Common myeloid progenitor, CD34-positive (primary cell): ENCODE data around the gene ZKSCAN4. TPM values are rescaled to one million over a fixed set of nuclear protein-coding genes. Genes with fewer than 3 reads are reported as not detected.

Experiments used
- CTCF ChIA-PET: fragments of 350-600 bp; sonication (Branson Sonifier 250); formaldehyde crosslinking; loops from one replicate; lab custom pipeline; 2021; ENCODE audit warnings: antibody characterized with exemption; lab: Charles Lee
- POLR2A ChIA-PET: fragments of 350-600 bp; sonication (Branson Sonifier 250); formaldehyde crosslinking; loops from one replicate; lab custom pipeline; 2021; ENCODE audit warnings: antibody characterized with exemption; lab: Charles Lee
- DNase-seq, 3 donors: peaks; one replicate each; pipeline versions ENCODE4 v3.0.0 to v3.0.0-alpha.2; 2013
- H3K27ac ChIP-seq, 2 experiments: 1 replicate in 1 of 2; 2 replicates in 1 of 2; pipeline ENCODE4 v1.7.0; 2013; ENCODE audit warnings: inconsistent platforms in 2 of 2, low read length in 2 of 2, mild to moderate bottlenecking in 2 of 2, low read depth in 1 of 2, moderate library complexity in 1 of 2; ENCODE audit not compliant: severe bottlenecking in 2 of 2, insufficient read depth in 1 of 2, poor library complexity in 1 of 2
- H3K27me3 ChIP-seq, 5 experiments: replicated peaks in 2 of 5; 1 replicate in 3 of 5; 2 replicates in 2 of 5; pipeline versions ENCODE4 v1.6.1 to v1.7.0; 2013; ENCODE audit warnings: low read length in 4 of 5, mild to moderate bottlenecking in 2 of 5, moderate library complexity in 2 of 5, inconsistent platforms in 1 of 5; ENCODE audit not compliant: insufficient read depth in 5 of 5, control insufficient read depth in 4 of 5
- H3K36me3 ChIP-seq, 4 experiments: 1 replicate in 2 of 4; 2 replicates in 2 of 4; pipeline versions ENCODE4 v1.6.1 to v1.7.0; 2013; ENCODE audit warnings: low read length in 3 of 4, control low read depth in 1 of 4, mild to moderate bottlenecking in 1 of 4; ENCODE audit not compliant: control insufficient read depth in 4 of 4, insufficient read depth in 4 of 4
- H3K4me1 ChIP-seq, 4 experiments: 1 replicate in 3 of 4; 2 replicates in 1 of 4; pipeline versions ENCODE4 v1.6.1 to v1.7.1; 2013; ENCODE audit warnings: low read length in 3 of 4, mild to moderate bottlenecking in 3 of 4, control low read depth in 1 of 4, inconsistent platforms in 1 of 4, moderate library complexity in 1 of 4; ENCODE audit not compliant: control insufficient read depth in 4 of 4, insufficient read depth in 4 of 4; ENCODE audit errors: control extremely low read depth in 1 of 4
- H3K4me3 ChIP-seq, 7 experiments: 1 replicate in 4 of 7; 2 replicates in 3 of 7; pipeline versions ENCODE4 v1.5.1 to v1.7.0; 2013; ENCODE audit warnings: mild to moderate bottlenecking in 7 of 7, low read length in 6 of 7, moderate library complexity in 6 of 7, inconsistent platforms in 2 of 7, low read depth in 2 of 7, control low read depth in 1 of 7; ENCODE audit not compliant: insufficient read depth in 4 of 7, control insufficient read depth in 1 of 7; ENCODE audit errors: extremely low read depth in 1 of 7
- H3K9me3 ChIP-seq, 5 experiments: 1 replicate in 4 of 5; 2 replicates in 1 of 5; pipeline versions ENCODE4 v1.6.1 to v1.7.1; 2013; ENCODE audit warnings: low read length in 4 of 5, mild to moderate bottlenecking in 2 of 5, inconsistent platforms in 1 of 5, low read depth in 1 of 5, moderate library complexity in 1 of 5; ENCODE audit not compliant: control insufficient read depth in 4 of 5, insufficient read depth in 2 of 5; ENCODE audit errors: control extremely low read depth in 1 of 5
- WGBS: methylation state at CpG from one replicate; pipeline ENCODE4 v1.1.5; 2013; ENCODE audit not compliant: insufficient coverage; 5-methylcytosine and 5-hydroxymethylcytosine counted together
- polyA plus RNA-seq: library from polyadenylated mRNA; unstranded; fragments of 120-200 nt; gene quantifications from one replicate; pipeline ENCODE4 v1.2.1, GENCODE V29; 2013

ZKSCAN4 gene
- 11.2 TPM for polyA plus RNA-seq

GRCh38 chr6:28252009-28252975 is at the start of gene ZKSCAN4:
Gene ZKSCAN4 (minus strand): TSS chr6:28252269. CDS start chr6:28251980, 289 bp downstream.
- H3K4me3 ChIP-seq, result peak within 1 kb of the TSS; percentile 63 to 98 (median 88)
- H3K9me3 ChIP-seq, result no peaks in the 10 kb centered on the region
- peak; percentile 80 to 83 (median 81) for DNase-seq
- peaks cover 6 to 16% (median 12%) of the 10 kb centered on the region in 4 experiments for H3K36me3 ChIP-seq
- CTCF ChIA-PET, result interaction anchor here (0.6 to 1.4 kb wide), 7 partner anchors 11 to 130 kb away, joined by 3 to 6 read pairs (median 4); partner anchors contain the start of gene ZSCAN26
- H3K4me1 ChIP-seq, result peaks cover 8 to 28% (median 15%) of the 10 kb centered on the region in 4 experiments
- H3K27me3 ChIP-seq, result no peaks in the 10 kb centered on the region
- peak within 1 kb of the TSS; percentile 50 to 82 for H3K27ac ChIP-seq
- 0% methylated on average over 7 of the region's 14 CpGs for WGBS
- POLR2A ChIA-PET, result interaction anchor here (1.0 to 1.1 kb wide), 4 partner anchors 13 to 83 kb away, joined by 3 to 5 read pairs (median 4); partner anchors contain the start of genes PGBD1 and ZSCAN26

GRCh38 chr6:28296520-28297060 is 44.5 kb upstream of the ZKSCAN4 start:
- no peak for DNase-seq
- Histone ChIP-seq H3K27ac (no peak overlapping the region), H3K9me3 (no peaks in the 10 kb centered on the region), H3K4me1 (no peaks in the 10 kb centered on the region), H3K4me3 (no peak overlapping the region), H3K36me3 (peaks cover 3 to 33% (median 17%) of the 10 kb centered on the region in 4 experiments), H3K27me3 (no peaks in the 10 kb centered on the region)
- ChIA-PET POLR2A (no interaction called here), CTCF (no interaction called here)
- WGBS, result 95% methylated on average over 5 of the region's 7 CpGs

GRCh38 chr6:28295326-28295725 is 43.3 kb upstream of the ZKSCAN4 start:
- no peak for DNase-seq
- no peaks in the 10 kb centered on the region for H3K4me1 ChIP-seq
- POLR2A ChIA-PET, result no interaction called here
- peaks cover 0 to 3% (median 0%) of the 10 kb centered on the region in 5 experiments for H3K9me3 ChIP-seq
- H3K27ac ChIP-seq, result no peak overlapping the region
- CTCF ChIA-PET, result no interaction called here
- peaks cover 3 to 21% (median 14%) of the 10 kb centered on the region in 4 experiments for H3K36me3 ChIP-seq
- H3K27me3 ChIP-seq, result no peaks in the 10 kb centered on the region
- no peak overlapping the region for H3K4me3 ChIP-seq
- WGBS, result 100% methylated on average over 1 of the region's 5 CpGs

GRCh38 chr6:28291573-28291972 is 39.5 kb upstream of the ZKSCAN4 start:
- no peaks in the 10 kb centered on the region for H3K27me3 ChIP-seq
- POLR2A ChIA-PET, result no interaction called here
- no peak for DNase-seq
- H3K36me3 ChIP-seq, result peaks cover 5 to 31% (median 16%) of the 10 kb centered on the region in 4 experiments
- no peak overlapping the region for H3K4me3 ChIP-seq
- H3K27ac ChIP-seq, result no peak overlapping the region
- CTCF ChIA-PET, result no interaction called here
- H3K4me1 ChIP-seq, result no peaks in the 10 kb centered on the region
- peaks cover 0 to 3% (median 0%) of the 10 kb centered on the region in 5 experiments for H3K9me3 ChIP-seq

GRCh38 chr6:28282926-28283325 is 30.9 kb upstream of the ZKSCAN4 start:
- no peaks in the 10 kb centered on the region for H3K27me3 ChIP-seq
- 96% methylated on average over 2 of the region's 2 CpGs for WGBS
- peaks cover under 1 to 41% (median 26%) of the 10 kb centered on the region in 4 experiments for H3K36me3 ChIP-seq
- peaks cover 0 to 4% (median 0%) of the 10 kb centered on the region in 5 experiments for H3K9me3 ChIP-seq
- CTCF ChIA-PET, result interaction anchor here (1.6 to 2.4 kb wide), 2 partner anchors 64 to 73 kb away, joined by 4 to 13 read pairs; no protein-coding TSS in a partner anchor
- peak in 2 of 3 donors; percentile 52 to 55 for DNase-seq
- no peak overlapping the region for H3K27ac ChIP-seq
- POLR2A ChIA-PET, result no interaction called here
- peaks cover 0 to 15% (median 8%) of the 10 kb centered on the region in 4 experiments for H3K4me1 ChIP-seq
- H3K4me3 ChIP-seq, result no peak overlapping the region

- Histone ChIP-seq H3K9me3 (peaks cover 0 to 4% (median 0%) of the 10 kb centered on the region in 5 experiments), H3K27me3 (no peaks in the 10 kb centered on the region), H3K4me3 (peak within 1 kb of the TSS; percentile 58 to 88 (median 81)), H3K27ac (peak within 1 kb of the TSS; percentile 42 to 72), H3K4me1 (peaks cover 0 to 15% (median 8%) of the 10 kb centered on the region in 4 experiments), H3K36me3 (peaks cover 8 to 38% (median 26%) of the 10 kb centered on the region in 4 experiments)
- peak; percentile 70 to 77 (median 74) for DNase-seq
- WGBS, result under 1% methylated on average over 50 of the region's 50 CpGs
- ChIA-PET POLR2A (interaction anchor here (1.0 to 1.3 kb wide), 2 partner anchors 29 to 54 kb away, joined by 3 to 10 read pairs; partner anchors contain the start of genes ZKSCAN4 and ZSCAN31), CTCF (interaction anchor here (1.3 to 2.6 kb wide), 4 partner anchors 14 to 74 kb away, joined by 3 to 12 read pairs (median 6); partner anchors contain the start of genes ZKSCAN3 and ZSCAN26)
Measured at GRCh38 chr6:28281288-28282064, 29.4 kb upstream of the ZKSCAN4 start, which contains the start of gene PGBD1. Gene PGBD1 (plus strand): TSS chr6:28281572. CDS start chr6:28283814, 2,242 bp downstream.
